ENCODE data around the gene SPAG16.

The SPAG16 gene

DNA sequence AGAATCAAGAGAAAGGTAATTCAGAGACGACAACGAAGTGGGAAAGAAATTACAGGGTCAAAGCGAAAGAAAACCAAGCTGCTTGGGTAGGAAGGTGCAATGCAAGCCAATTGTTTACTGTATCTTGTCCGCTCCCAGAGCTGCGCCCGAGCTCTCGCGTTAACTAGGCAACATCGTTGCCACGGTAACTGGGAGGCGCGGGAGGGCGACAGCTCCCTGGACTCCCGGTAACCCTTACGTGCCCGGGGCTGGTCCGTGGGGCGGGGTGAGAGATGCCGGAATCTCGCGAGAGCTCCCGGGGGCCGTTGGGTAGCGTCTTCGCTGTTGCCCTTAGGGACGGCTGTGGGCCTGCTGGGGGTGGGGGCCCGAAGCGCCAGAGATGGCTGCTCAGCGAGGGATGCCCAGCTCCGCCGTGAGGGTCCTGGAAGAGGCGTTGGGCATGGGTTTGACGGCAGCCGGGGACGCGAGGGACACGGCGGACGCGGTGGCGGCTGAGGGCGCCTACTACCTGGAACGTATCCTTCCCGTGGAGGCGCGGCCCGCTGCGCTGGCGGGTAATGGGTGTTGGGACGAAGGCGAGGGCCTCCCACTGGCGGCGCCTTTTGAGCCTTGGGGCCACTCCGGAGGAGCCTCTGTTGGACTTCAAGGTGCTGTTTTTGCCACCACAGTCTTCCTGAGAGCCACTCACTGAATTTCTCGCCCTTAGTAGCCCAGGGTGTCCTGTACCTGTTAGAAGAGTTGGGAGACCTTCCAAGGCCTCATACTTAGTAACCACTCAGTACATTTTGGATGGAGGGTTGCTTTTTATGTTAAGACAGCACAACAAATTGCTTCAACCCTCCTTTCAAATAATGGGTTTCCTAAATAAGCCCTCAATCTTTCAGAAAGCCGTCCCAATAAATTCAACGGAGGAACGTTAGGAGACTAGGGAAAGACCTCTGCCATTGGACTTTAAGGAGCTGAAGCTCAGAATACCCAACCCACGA is at the start of gene SPAG16:
Gene SPAG16 (plus strand): TSS at position 360 of the 986 bp plus-strand sequence.
- DNase-seq (ENCODE audit: low spot score): peak; percentile 96

DNA sequence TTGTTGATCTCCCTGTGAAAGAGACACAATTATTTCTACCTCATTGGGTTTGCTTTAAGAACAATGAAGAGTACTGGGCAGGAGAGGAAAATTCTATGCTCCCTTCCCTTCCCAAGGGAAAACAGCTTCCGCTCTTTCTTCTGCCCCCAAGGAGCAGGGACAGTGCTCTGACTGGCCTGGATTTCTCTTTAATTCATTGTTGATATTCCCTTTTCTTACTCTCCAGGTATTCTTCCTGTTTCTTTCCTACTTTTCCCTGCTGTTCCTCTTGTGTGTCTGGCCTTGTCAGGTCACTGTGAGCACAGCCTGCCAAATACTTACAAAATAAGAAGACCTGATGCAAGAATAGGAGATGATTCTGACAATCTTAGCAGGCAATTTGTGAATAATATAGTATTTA is 49.6 kb upstream of the SPAG16 start:
- DNase-seq (ENCODE audit: low spot score): no peak

DNA sequence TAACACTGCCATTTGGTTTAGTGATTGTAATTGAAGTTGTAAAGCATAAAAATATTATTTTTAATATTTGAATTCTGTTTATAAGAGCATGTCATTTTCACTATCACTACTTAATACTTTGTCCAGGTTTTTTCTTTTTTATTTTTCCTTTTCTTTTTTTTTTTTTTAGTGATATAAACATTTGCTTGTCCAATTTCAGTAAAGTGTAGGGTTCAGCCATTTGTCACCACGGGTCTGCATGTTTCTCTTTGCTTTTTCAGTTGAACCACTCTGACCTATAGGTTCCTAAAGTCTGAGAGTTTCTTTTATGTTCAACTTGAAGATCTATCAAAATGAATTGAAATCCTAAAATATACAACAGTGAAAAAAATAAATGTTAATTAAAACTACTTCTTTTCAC is 48.5 kb upstream of the SPAG16 start:
- DNase-seq (ENCODE audit: low spot score): no peak

DNA sequence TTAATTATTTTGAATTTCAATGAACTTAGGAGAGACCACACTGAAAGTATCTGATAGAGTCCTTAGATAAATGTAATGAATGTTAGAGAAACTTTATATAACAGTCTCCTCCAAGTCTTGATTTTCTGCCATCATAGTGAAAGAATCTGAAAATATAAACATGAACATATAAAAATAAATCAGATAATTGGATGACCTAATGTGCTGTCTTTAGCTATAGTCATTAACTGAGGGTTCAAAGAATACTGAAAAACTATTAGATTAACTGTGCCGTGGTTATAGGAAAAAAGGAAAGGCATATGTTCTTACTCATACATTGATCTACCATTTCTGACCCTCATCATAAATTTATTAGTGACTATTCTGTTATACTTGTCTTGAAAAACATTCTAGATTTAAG is 47.0 kb upstream of the SPAG16 start:
- DNase-seq (ENCODE audit: low spot score): no peak

DNA sequence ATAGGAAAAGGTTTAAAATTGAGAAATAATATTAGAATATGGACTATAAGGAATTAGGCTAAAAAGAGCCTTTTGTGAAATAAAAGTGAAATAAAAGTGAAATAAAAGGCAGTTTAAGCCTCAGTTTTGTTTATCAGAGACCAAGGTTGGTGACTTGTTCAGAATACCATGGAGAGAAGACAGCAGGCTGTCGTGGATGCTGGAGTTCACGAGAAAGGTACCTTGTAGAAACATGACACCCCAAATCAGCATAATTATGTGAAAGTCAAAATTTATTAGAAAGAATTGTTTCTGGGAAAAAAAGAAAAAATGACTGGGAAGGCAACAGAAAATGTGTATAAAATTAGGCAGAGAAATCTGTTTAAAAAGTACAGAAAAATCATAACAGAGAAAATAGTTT is 46.5 kb upstream of the SPAG16 start:
- no peak for DNase-seq (ENCODE audit: low spot score)

DNA sequence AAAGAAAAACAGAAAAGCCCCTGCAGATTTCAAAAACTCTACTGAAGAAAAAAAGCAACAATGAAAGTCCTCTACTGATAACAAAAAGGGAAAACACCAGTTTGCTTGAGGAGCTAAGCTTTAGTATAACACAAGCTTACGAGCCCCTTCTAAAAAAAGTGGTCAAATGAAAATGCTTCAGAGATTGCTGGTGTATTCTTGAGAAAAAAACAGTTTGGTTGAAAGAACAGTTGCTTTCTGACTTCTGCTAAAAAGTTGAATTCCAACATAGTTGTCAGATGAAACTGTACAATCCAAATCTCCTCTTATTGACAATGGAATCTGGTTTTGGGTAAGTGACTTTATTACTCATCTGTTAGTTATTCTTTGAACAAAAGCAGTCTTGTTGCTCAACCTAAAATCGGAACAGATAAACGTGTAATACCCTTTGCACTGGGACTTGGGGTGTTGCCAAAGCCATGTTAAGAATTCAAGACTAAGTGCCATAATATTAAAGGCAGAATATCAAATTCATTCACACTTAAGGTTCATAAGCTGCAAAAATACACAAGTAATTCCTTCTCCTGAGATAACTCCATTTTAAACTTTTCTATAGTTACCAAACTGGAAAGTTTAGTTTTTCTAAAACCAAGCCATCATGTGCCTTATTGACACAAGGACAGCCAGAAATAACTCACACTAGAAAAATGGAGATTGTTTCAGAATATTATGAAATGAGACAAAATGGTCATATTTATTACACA is 45.3 kb upstream of the SPAG16 start:
- no peak for DNase-seq (ENCODE audit: low spot score)

DNA sequence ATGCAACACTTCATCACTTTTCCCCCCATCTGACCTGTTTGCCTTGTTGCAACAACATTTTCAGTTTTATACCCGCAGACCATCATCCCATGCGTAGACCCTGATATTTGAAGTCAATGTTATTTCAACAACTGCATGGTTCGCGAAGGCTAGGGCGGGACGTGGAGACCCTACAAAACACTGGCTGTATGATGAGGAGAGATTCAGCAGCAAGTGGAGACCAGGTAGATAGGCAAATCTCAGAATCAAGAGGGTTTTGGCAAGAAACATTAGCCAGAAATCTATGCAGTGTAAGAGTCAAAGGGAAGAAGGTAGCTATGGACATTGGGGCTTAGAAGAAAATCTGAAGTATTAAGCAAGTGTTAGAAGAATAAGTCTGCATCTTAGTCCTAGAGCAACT is 42.4 kb upstream of the SPAG16 start:
- no peak for DNase-seq (ENCODE audit: low spot score)

DNA sequence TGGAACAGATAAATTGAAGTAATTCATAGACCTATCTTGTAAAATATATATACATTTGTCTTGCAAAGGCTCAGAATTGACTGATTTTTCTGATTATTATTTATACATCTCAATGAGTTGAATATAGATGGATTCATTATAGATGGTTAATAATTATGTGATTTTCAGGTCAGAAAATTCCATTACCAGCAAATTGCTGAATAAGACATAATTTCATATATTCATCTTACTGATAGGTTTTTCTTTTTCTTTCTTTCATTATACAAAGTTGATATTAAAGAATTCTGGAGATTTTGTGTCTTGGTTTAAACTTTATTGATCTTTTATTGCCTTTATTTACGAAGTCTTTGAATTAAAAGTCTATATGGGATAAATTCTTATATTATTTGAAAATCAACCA is 41.6 kb upstream of the SPAG16 start:
- DNase-seq (ENCODE audit: low spot score): no peak

DNA sequence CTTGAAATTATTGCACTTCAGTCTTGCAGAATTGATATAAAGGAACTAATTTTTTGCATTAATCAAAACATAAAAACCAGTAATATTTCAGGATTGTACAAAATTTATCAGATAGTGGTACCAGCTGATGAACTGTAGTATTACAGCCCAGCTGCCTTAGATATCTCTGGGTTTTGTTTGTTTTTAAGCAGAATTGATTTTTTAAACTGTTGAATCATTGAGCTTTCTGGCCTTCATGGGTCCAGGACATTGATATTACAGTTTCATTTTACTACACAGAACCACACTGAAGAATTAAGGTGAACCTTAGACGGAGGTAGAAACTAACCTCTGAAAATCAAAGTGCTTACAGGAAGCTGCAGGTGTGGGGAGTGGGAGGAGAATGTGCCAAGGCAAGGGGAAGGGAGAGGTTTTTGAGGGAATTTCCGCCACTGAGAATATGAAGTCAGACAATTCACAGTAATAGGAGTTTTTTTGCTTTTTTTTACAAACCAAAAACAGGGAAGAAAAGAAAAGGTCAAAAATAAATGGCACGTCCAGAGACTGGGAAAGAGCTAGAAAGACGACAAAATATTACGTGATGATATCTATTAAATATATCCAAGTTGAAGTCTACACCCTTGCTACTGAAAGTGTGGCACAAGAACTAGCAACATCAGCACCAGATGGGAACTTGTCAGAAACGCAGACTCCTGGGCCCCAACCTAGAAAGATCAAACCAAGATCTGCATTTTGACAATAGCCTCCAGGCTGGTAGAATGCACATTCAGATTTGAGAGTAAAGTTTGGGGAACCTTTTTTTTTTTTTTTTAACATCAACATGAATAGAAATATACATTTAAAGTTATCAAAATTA is 40.8 kb upstream of the SPAG16 start:
- DNase-seq (ENCODE audit: low spot score): no peak

DNA sequence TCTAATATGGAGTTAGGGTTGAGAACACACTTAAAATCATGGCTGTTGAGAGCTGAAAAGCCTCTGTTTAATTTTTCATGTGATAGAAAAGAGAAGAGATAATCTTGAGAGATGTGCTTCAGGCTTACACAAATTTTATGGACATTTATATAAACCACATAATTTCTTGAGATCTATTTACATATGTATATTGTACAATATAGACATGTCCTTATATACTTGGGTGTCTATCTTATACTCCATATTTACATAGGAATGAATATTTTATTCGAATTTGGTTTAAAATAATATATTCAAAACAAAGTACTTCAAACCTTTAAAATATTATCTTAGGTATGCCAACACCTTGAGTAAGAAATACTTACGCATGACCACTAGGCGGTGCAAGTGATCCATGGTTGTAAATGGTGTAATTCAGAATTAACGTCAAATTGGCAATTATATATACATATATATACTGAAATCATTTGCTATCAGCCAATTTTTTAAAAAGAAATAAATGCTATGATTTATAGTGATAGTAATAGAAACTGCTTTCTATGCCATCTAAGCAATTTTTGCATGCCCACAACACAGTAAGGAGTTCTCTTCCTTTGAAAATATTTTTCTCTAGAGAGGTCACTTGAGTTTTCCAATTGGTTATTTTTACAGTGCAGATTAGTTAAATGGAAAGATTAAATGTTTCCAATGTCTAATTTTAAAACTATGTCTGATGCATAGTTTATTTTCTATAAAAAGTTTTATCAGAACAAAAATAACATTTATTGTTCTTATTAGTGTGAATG is 37.6 kb upstream of the SPAG16 start:
- peak; percentile 49 for DNase-seq (ENCODE audit: low spot score)

DNA sequence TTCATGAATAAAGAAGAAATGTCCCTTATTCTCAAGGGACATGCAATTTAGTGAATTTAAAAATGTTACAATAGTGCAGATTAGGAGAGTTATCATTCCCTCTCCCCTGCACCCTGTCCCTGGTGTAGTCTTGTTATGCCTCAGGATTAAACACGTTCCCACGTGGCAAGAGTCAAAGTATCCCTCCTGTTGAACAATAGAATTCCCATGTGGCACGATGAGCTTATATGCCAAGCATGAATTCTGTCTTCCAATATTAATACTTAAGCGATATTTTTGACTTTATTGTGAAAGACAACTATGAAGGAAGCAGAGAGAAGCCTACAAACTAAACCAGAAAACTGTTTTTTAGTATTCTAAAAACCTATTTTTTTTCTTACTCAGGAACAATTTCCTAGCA is 36.7 kb upstream of the SPAG16 start:
- no peak for DNase-seq (ENCODE audit: low spot score)

DNA sequence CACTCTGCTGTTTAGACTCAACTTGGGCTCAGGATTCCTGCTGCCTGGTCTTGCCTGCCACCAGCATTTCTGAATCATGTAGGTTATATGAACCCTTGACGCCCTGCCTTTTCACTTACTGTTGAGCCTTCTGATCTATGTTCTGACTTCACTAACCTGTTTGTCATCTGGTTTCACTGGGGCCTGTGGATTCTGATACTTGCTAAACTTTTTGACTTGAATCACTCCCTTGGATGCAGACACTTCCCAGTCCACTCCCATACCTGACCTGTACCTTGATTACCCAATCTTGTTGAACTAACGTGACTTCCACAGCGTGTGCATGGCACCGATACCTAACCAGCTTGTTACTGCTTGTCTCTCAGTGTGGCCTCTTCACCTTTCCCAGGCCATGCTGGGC is 35.6 kb upstream of the SPAG16 start:
- no peak for DNase-seq (ENCODE audit: low spot score)

DNA sequence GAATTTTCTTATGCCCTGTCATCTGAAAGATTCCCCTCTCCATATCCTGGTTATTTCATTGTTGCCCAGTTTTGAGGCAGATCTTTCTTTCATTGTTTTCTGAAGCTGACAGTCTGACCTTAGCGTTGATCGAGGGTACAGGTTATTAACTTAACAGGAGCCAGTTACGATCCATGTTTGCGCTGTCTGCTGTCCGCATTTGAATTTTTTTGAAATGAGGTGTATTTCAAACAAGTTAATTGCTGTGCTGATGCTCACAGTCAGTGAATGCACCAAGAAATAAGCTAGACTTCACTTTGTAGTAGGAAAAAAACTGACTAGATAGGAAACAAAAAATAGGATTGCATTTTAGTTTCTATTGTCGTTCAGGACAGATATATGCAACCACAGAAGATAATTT is 34.8 kb upstream of the SPAG16 start:
- no peak for DNase-seq (ENCODE audit: low spot score)

DNA sequence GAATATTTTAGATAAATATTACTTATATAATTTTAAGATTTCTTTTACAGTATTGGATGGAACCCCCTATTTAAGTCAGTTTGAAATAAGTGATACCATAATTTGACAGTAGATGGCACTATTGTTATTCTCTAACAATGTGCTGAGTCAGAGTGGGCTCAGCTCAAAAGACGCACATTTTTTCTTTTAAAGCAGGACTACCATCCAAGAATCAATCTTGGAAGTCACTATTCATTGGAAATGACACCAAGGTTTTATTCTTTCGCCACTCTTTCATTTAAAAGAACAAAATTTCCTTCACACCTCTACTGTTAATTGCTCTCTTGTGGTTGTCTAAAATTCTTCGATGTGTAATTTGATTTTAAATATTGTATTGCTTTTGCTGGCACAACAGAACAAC is 32.6 kb upstream of the SPAG16 start:
- DNase-seq (ENCODE audit: low spot score): peak; percentile 75

DNA sequence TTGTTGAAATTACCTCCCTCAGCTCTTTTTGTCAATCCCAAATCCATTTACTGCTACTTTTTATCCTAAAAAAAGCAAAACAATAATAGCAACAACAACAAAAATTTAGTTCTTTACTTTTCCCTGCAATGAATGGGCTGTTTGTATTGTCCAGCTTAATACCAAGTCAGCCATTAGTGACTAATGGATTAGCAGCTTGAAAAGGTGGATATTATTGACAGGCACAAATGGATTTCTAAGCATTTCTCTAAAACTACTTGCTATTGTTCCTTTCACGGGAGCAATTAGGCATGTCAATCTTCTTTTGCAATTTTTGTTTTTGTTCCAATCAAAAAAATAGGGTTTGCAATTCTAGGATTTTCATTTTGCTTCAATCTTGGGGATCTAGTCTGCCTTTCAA is 32.1 kb upstream of the SPAG16 start:
- peak; percentile 7 for DNase-seq (ENCODE audit: low spot score)

DNA sequence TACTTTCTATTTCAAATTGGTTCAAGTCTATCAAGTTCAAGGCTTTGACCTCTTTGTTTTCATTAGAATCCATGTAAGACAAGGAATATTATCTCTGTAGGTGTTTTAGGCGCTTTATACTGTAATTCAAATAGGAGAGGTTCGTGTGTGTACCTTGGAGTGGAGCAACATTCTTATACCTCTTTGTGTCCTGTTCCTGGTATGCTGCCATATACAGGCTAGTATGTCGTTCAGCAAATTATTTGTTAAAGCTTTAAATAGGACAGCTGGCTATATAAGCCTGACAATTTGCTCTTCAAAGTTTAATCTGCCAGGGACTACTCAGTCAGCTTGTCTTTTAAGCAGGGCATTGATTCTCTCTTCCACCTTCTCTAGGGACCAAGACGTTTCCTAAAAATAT is 31.1 kb upstream of the SPAG16 start:
- no peak for DNase-seq (ENCODE audit: low spot score)

DNA sequence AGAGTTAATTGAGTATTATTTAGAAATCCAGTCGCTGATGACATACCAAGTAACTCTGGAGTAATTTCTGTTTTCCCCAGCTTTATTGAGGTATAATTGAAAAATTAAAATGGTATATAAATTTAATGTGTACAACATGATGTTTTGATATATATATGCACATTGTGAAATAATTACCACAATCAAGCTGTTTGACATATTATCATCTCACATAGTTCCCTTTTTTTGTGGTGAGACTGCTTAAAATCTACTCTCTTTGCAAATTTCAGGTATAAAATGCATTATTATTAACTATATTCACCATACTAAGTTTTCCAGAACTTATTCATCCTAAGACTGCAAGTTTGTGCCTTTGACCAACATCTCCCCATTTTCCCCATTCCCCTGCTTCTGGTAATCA is 25.0 kb upstream of the SPAG16 start:
- DNase-seq (ENCODE audit: low spot score): no peak

DNA sequence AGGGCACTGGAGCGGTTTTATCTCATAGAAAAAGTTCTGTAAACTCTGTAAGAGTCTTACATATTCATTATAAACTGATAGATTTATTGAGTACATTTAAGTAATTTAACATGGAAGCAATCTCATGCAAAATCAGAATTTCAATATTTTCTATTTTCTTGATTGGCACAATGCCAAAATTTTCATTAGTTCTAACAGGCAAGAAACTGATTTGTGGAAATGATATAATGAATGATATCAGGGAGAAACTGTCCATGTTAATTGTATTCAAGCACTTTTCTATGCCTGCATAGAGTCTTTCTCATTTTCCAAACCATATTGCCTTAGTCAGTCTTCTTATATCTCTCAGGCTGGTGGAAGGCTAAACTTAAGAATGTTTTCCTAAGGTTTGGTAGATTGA is 23.0 kb upstream of the SPAG16 start:
- DNase-seq (ENCODE audit: low spot score): no peak

DNA sequence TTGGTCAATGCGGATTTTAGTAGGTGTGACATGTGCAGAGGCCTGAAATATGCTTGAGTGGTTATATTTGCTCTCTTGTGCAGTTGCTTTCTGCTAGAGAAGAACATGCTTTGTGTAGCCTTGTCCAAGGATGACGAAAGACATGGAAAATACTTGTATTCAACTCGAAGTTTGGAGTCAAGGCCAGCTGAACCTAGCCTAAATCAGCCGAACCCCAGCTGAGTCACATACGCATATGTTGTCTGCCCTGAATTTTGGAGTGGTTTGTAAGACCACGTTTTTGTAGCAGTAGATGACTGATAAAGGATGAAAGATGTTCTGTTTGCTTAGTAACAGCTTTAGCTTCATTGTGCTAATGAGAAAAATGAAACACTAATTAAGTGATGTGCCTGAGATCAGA is 22.5 kb upstream of the SPAG16 start:
- no peak for DNase-seq (ENCODE audit: low spot score)

DNA sequence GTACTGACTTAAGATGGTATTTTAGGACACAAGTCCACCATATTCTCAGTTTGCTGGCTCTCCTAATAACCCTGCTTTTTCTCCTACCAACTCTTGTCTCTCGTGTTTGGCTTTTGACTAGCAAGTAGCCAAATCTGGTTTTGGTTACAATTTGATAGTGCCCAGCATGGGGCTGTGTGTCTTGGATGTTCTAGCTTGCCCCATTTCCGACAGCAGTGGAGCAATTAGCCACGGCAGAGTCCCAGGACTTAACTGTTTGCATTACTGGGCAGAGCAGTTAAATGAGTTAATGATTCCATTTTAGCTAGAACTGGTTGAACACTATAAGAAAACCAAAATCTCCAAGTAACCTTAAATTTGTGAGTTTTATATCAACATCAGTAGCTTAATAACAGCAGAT is 18.6 kb upstream of the SPAG16 start:
- no peak for DNase-seq (ENCODE audit: low spot score)

DNA sequence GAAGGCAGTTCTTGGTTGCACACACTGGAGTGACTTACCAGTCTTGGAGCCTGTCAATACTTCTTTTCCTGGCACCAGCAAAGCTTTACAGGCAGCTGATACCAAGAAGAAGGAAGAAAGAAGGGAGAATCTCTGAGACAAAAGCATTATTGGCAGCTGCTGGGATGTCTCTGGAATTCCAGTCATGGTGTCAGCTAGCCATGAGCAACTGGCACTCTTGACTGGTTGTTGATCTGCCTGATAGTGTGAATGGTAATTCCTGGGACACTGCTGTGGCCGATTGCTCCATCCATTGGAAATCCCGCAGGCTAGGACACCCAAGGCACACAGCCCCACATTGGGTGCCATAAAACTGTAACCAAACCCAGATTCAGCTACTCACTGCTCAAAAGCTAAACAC is 17.8 kb upstream of the SPAG16 start:
- no peak for DNase-seq (ENCODE audit: low spot score)

DNA sequence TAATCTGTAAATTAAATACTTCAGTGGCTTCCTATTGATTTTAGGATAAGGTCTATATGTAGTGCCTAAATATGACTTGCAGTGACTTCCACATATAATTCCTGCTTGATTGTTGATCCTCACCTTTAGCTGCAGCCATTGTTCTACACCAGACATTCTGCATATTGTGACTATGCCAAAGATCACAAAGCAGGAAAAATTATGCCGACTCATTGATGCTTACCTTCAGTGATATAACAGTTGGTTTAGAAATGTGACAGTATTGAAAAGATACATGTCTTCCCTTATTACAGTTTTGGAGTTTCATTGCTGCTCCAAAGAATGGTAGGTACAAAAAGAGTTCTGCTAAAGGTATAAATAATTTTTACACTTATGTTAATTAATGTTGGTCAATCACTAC is 12.3 kb upstream of the SPAG16 start:
- DNase-seq (ENCODE audit: low spot score): no peak
